LNCaP clone FGC (cell line): ENCODE measurements around the gene MYPN.

Experiments
- DNase-seq: peaks from one replicate; pipeline ENCODE4 v3.0.0-alpha.2; 2011; ENCODE audit warnings: low read depth
- H3K4me3 ChIP-seq: 2 replicates; pipeline ENCODE4 v1.5.1; 2011; ENCODE audit warnings: mild to moderate bottlenecking, low read depth, low read length, control low read depth
- CTCF ChIP-seq: IDR thresholded peaks from 2 replicates; pipeline ENCODE4 v1.5.1; 2012; ENCODE audit warnings: mild to moderate bottlenecking; ENCODE audit not compliant: control insufficient read depth, insufficient read depth; ENCODE audit errors: extremely low read depth

The MYPN gene

GRCh38 chr10:68231106-68231816 lies 122.0 kb downstream of the MYPN start:
- no peak for DNase-seq
- peak overlapping the region; percentile 45 for H3K4me3 ChIP-seq
- peak; percentile 23; the same call in 1 of the 2 replicates for TF ChIP-seq CTCF

GRCh38 chr10:68231817-68232251 lies 122.5 kb downstream of the MYPN start, which contains the start of gene ATOH7:
ATOH7 (minus strand) TSS chr10:68232113; CDS start chr10:68231677, 436 bp downstream.
- no peak for DNase-seq
- H3K4me3 ChIP-seq, result peak within 1 kb of the TSS; percentile 45

GRCh38 chr10:68233046-68233445 lies 123.8 kb downstream of the MYPN start:
- no peak for TF ChIP-seq CTCF
- DNase-seq, result no peak
- no peak overlapping the region for H3K4me3 ChIP-seq

More at GRCh38 chr10:68231817-68232251, 122.5 kb downstream of the MYPN start, which contains the start of gene ATOH7:
- no peak for TF ChIP-seq CTCF

- H3K4me3 ChIP-seq, result no peak overlapping the region
- no peak for TF ChIP-seq CTCF
- DNase-seq, result no peak
Measured at GRCh38 chr10:68235111-68235510, 125.8 kb downstream of the MYPN start.

- no peak for DNase-seq
- no peak overlapping the region for H3K4me3 ChIP-seq
- no peak for TF ChIP-seq CTCF
Measured at GRCh38 chr10:68235581-68235980, 126.3 kb downstream of the MYPN start.

GRCh38 chr10:68237173-68237572 lies 127.9 kb downstream of the MYPN start:
- H3K4me3 ChIP-seq, result no peak overlapping the region
- TF ChIP-seq CTCF, result no peak
- DNase-seq, result no peak

- no peak for TF ChIP-seq CTCF
- H3K4me3 ChIP-seq, result no peak overlapping the region
- no peak for DNase-seq
Measured at GRCh38 chr10:68238371-68238770, 129.1 kb downstream of the MYPN start.
